D721Med (cell line): ENCODE results near the gene RIMKLB.
"Not testable (repeated sequence)": the region's sequence is repeated elsewhere in the genome, so short reads cannot be mapped to it uniquely, and the experiment has no call there.

Experiments used
- DNase-seq: peaks from one replicate; pipeline ENCODE4 v3.0.0; 2011; ENCODE audit warnings: low spot score; ENCODE audit not compliant: insufficient read length
- FAIRE-seq: peaks from 2 replicates; lab custom pipeline; 2011; peaks lifted over from hg19 to GRCh38; lab: Jason Lieb, UNC
- CTCF ChIP-seq: IDR thresholded peaks from 2 replicates; pipeline ENCODE4 v1.5.1; 2012; ENCODE audit warnings: mild to moderate bottlenecking, control low read depth; ENCODE audit not compliant: insufficient read depth; ENCODE audit errors: missing control alignments

Gene RIMKLB

GRCh38 chr12:8793226-8793625 lies 95.4 kb downstream of the RIMKLB start:
- not testable (repeated sequence) for FAIRE-seq, DNase-seq

GRCh38 chr12:8794611-8795010 lies 96.8 kb downstream of the RIMKLB start:
- not testable (repeated sequence) for FAIRE-seq, DNase-seq

- no peak for TF ChIP-seq CTCF
- DNase-seq (no peak), FAIRE-seq (no peak)
These were observed 99.2 kb downstream of the RIMKLB start for GRCh38 chr12:8796831-8797626.

GRCh38 chr12:8801213-8801612 lies 103.4 kb downstream of the RIMKLB start:
- DNase-seq, FAIRE-seq: not testable (repeated sequence)

- DNase-seq, FAIRE-seq: not testable (repeated sequence)
These were observed 107.0 kb downstream of the RIMKLB start for GRCh38 chr12:8804833-8805232.

GRCh38 chr12:8805487-8805886 lies 107.7 kb downstream of the RIMKLB start:
- not testable (repeated sequence) for FAIRE-seq, DNase-seq

- DNase-seq, FAIRE-seq: not testable (repeated sequence)
These were observed 109.3 kb downstream of the RIMKLB start for GRCh38 chr12:8807084-8807483.

- not testable (repeated sequence) for FAIRE-seq, DNase-seq
These were observed 112.3 kb downstream of the RIMKLB start for GRCh38 chr12:8810112-8810511.

GRCh38 chr12:8813572-8814357 lies 116.0 kb downstream of the RIMKLB start:
- DNase-seq (no peak), FAIRE-seq (no peak)
- TF ChIP-seq CTCF: no peak

GRCh38 chr12:8816448-8817050 lies 118.8 kb downstream of the RIMKLB start:
- DNase-seq (no peak), FAIRE-seq (no peak)
- TF ChIP-seq CTCF: no peak
